Fibroblast of skin of scalp (primary cell): ENCODE data around the gene SLCO1B3. TPM values are rescaled to one million over a fixed set of nuclear protein-coding genes. Genes with fewer than 3 reads are reported as not detected.
"Not testable (repeated sequence)": the region's sequence is repeated elsewhere in the genome, so short reads cannot be mapped to it uniquely, and the experiment has no call there.

Experiments used
- DNase-seq: peaks from one replicate; pipeline ENCODE4 v3.0.0-alpha.2; 2013
- polyA plus RNA-seq, 2 experiments: library from polyadenylated mRNA; unstranded; fragments of 120-200 nt; gene quantifications; one replicate each; pipeline ENCODE4 v1.2.1, GENCODE V29; 2013; ENCODE audit not compliant: insufficient read length in 2 of 2

The SLCO1B3 gene
- not detected for polyA plus RNA-seq (2013, experiment 1 of 2; ENCODE audit: insufficient read length)
- polyA plus RNA-seq (2013, experiment 2 of 2; ENCODE audit: insufficient read length), result not detected

DNA sequence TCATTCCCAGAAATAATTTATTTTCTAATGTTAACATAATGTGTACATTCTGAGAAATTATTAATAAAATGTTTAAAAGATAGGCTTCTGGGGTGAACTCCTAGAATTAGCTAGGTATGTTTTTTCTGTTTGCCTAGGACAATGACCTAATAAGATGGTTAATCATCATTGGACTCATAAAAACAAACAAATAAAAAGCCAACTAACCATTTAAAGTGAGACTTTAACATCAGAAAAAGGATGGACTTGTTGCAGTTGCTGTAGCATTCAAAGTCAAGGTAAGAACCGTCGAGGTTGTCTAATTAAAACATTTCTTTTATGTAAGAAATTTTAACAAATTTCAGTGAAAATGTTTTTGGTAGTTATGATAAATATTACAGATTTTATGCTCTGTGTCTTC, at the start of gene SLCO1B3:
TSS of gene SLCO1B3 (plus strand) at position 219 of the 400 bp plus-strand sequence. CDS start 5,034 bp downstream, outside the sequence.
- DNase-seq, result no peak

DNA sequence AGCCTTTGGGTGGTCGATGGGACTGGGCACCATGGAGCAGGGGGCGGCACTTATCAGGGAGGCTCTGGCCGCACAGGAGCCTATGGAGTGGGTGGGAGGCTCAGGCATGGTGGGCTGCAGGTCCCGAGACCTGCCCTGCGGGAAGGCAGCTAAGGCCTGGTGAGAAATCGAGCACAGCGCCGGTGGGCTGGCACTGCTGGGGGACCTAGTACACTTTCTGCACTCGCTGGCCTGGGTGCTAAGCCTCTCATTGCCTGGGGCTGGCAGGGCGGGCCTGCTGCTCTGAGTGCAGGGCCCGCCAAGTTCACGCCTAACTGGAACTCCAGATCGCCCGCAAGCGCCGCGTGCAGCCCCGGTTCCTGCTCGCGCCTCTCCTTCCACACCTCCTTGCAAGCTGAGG, 33.1 kb upstream of the SLCO1B3 start:
- no peak for DNase-seq

DNA sequence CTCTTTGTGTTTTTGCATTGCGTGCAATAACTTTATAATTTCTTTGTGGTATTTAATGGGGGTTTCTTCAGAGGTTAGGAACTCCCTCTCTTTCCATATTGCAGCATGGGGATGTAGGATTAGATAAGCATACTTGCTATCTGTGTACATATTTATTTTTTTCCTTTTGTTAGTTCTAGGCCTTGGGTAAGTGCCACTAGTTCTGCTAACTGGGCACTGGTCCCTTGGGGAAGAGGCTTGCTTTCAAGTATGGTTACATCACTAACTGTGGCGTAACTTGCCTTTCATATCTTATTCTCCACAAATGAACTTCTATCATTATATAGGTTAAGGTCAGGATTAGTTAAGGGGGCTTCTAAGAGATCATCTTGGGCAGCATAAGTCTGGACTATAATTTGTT, 31.5 kb upstream of the SLCO1B3 start:
- no peak for DNase-seq

DNA sequence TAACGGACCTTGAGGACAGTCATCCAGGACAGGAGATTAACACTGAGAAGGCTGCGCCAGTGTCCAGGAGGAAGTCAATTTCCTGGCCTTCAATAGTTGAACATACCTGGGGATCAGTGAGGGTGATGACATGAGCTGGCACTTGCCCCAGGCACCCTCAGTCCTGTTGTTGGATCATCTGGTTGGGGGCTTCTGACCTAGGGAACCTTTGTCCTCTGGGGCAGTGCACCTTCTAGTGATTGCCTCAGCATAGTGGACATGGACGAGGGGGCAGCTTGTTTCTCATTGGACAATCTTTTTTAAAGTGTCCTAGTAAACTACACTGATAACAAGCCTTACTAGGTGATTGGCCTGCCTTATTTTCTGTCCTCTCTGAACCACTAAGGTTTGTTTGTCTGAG, 30.5 kb upstream of the SLCO1B3 start:
- DNase-seq, result not testable (repeated sequence)

DNA sequence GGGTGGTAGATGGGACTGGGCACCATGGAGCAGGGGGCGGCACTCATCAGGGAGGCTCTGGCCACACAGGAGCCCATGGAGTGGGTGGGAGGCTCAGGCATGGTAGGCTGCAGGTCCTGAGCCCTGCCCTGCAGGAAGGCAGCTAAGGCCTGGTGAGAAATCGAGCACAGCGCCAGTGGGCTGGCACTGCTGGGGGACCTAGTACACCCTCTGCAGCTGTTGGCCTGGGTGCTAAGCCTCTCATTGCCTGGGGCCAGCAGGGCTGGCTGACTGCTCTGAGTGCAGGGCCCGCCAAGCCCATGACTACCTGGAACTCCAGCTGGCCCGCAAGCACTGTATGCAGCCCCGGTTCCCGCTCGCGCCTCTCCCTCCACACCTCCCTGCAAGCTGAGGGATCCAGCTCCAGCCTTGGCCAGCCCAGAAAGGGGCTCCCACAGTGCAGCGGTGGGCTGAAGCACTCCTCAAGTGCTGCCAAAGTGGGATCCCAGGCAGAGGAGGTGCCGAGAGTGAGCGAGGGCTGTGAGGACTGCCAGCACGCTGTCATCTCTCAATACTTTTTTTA, 26.6 kb upstream of the SLCO1B3 start:
- DNase-seq, result not testable (repeated sequence)

GRCh38 chr12:20792971-20793370, 17.5 kb upstream of the SLCO1B3 start:
- DNase-seq, result no peak

GRCh38 chr12:20798554-20798953, 12.0 kb upstream of the SLCO1B3 start:
- peak; percentile 54 for DNase-seq

DNA sequence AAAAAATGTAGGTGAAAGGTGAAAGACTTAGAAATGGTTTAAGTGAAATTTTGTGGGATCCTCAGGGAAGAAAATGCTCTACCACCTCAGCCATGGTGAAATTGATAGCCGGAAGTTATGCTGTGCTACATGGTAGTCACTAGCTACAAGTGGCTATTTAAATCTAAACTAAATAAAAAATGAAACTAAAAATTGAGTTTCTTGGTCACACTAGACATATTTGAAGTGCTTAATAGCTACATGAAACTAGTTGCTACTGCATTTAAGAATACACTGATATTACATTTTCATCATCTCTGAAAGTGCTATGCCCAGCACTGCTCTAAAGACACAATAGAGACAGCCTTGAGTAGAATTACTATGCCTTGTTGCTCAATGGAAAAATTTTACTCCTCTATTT, 10.3 kb upstream of the SLCO1B3 start:
- DNase-seq, result no peak

DNA sequence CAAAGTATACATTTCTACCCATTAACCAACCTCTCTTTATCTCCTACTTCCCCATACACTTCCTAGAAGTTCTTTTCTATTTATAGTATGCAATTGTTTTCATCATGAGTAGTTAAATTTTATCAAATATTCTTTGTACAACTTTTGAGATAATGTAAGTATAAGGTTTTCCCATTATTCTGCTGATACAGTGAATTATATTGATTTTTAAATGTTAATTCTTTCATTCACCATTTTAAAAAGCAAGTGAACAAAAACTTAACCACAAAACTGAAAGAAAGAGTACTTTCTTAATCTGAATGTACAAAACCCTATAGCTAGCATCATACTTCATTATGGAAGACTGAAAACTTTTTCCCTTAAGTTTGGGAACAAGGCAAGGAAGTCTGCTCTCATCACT, 9.5 kb upstream of the SLCO1B3 start:
- no peak for DNase-seq

DNA sequence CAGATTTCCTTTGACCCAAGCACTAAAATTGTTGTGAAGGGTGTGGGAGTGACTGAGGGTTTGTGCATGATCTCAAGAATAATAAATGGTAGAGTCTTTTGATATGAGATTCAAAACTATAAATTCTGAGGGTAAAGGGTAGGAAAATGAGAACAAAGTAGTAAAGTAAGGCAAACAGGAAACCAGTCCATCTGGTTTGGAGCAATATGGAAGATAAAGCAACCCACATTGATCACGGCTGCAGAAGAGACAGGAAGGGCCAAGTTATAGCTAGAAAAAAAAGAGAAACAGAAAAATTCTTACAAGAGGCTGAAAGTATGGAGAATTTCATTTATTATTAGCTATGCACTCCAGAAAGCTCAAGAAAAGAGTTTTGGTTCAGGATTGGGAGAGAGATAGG, 4.6 kb upstream of the SLCO1B3 start:
- no peak for DNase-seq

DNA sequence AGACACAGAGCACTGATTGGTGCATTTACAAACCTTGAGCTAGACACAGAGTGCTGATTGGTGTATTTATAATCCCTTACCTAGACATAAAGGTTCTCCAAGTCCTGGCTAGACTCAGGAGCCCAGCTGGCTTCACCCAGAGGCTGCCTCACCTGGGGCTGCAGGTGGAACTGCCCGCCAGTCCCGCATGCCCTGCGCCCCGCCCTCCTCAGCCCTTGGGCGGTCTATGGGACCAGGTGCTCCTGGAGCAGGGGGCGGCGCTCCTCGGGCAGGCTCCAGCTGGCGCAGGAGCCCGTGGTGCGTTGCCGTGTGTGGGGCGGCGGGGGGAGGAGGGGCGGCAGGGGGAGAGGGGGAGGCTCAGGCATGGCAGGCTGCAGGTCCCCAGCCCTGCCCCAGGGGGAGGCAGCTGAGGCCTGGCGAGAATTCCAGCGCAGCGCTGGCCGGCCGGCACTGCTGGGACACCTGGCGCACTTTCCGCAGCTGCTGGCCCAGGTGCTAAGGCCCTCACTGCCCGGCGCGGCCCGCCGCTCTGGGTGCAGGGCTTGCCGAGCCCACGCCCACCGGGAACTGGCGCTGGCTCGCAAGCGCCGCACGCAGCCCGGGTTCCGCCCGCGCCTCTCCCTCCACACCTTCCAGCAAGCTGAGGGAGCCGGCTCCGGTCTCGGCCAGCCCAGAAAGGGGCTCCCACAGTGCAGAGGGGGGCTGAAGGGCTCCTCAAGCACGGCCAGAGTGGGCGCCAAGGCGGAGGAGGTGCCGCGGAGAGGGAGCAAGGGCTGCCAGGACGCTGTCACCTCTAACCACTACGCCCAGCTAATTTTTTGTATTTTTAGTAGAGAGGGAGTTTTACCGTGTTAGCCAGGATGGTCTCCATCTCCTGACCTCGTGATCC, 3.1 kb upstream of the SLCO1B3 start:
- DNase-seq, result no peak

DNA sequence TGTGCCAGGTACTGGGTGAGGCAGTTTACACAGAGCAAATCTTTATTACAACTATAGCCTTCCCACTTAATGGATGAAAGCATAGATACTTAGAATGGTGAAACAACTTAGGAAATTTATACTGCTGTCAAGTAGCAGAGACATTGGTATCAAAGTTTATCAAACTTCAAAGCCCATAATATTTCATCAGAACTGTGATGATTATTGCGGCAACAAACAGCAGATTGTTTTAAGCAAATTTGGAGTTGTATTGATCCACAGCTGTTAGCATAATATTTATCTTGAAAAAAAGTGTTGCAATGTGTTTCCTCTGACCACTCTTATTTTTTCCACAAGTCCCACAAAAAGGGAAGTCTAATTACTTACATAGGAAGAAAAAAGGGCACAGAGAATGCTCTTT, 2.0 kb upstream of the SLCO1B3 start:
- no peak for DNase-seq

- no peak for DNase-seq
Measured at GRCh38 chr12:20815574-20815973, 5.1 kb downstream of the SLCO1B3 start.

DNA sequence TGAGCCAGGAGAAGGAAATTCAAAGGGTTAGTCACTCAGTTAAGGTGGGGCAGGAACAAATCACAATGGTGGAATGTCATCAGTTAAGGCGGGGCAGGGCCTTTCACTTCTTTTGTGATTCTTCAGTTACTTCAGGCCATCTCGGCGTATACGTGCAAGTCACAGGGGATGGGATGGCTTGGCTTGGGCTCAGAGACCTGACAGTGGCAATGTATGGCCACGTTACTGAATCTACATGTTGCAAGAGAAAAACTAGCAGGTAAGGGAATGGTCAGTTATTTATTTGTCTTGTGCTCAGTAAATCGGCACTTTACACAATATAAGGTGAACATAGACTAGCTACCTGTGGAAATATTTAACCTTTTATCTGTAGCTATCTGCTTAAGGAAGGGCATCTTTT, 11.9 kb downstream of the SLCO1B3 start:
- DNase-seq, result no peak

DNA sequence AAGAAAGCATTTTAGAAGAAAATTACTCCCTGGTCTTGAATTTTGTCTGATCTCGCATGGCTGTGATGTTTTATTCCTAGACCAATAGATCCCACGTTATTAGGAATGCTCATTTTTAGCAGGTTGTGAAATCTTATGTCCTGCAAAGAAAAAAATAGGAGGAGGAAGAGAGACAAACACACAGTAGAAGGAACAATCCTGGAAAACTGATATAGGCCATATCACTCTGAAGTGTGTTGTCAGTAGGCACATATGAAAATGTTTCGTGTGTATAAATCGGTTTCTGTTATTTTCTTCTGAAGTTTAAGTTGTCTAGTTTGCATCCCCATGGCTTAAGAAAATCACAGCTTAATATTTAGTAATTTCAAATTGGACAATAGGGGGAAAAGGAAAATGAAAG, 12.4 kb downstream of the SLCO1B3 start:
- DNase-seq, result no peak

DNA sequence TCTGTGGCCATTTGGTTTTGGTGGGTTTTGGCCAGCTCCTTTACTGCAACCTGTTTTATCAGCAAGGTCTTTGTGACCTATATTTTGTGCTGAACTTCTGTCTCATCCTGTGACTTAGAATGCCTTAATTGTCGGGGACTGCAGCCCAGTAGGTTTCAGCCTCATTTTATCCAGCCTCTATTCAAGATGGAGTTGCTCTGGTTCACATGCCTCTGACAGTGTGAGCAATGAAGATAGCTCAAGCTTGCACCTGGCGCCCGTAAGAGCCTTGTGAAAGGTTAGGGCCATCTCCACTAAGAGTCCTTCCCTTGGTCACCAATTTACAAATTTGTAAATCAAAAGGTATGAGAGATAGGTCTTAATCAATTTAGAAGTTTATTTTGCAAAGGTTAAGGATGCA, 19.4 kb downstream of the SLCO1B3 start:
- no peak for DNase-seq

DNA sequence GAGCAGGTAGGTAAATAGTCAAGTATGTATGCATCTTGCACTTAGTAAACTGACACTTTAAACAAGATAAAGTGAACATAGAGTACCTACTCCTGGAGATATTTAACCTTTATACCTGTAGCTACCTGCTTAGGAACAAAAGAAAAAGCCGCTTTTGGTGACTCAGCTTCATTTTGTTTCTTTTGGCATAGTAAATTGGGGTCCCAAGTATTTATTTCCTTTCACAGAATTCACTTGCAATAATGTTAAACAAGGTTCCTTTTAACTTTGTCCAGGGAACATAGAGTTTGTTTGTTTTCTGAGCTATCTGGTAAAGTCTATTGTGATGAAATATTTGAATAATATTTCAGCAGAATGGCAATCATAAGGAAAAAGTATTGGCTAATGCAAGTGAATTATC, 20.0 kb downstream of the SLCO1B3 start:
- DNase-seq, result no peak

DNA sequence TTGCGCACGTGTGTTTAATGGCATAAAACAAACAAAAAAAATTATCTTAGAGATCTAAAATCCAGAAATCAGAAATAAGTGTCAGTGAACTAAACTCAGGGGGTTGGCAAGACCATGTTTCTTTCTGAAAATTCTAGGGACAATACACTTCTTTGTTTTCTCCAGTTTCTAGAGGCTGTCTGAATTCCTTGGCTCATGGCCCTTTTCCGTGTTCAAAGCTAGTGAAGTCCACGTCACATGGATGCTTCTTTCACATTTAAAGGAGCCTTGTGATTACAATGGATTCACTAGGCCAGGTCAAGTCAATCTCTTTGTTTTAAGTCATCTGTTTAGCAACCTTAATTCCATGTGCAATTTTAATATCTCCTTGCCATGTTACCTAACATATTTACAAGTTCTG, 22.4 kb downstream of the SLCO1B3 start:
- no peak for DNase-seq

DNA sequence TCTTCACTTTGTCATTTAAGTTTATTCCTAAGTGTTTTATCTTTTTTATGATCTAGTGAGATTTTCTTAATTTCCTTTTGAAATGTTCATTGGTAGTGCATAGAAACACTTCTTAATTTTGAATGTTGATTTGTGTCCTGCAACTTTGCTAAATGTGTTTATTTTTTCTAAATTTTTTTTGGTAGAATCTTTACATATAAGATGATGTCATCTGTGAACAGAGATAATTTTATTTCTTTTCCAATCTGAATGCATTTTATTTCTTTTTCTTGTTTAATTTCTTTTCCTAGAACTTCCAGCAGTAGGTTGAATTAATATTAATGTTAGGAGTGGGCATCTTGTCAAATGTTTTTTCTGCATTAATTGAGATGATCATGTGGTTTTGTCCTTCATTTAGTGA, 42.1 kb downstream of the SLCO1B3 start:
- DNase-seq, result no peak

DNA sequence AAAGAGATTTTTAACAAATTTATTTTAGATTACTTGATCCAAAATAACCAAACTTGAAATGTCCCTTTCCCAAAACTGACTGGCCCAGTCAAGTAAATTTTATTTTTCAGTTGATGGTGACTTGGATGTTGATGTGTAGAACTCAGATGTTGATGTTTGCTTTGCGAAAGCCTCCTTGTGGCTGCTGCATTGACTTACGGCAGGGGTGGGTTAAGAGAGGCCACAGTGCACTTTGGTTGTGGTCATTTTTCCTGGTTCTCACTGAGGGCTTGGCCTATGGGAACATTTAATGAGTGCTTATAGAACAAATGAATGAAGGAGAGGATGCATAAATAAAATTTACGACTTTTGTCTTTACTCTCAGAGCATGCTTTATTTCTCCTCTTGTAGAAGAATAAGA, 52.6 kb downstream of the SLCO1B3 start:
- DNase-seq, result no peak

- DNase-seq, result no peak
Measured at GRCh38 chr12:20865873-20866272, 55.4 kb downstream of the SLCO1B3 start.

DNA sequence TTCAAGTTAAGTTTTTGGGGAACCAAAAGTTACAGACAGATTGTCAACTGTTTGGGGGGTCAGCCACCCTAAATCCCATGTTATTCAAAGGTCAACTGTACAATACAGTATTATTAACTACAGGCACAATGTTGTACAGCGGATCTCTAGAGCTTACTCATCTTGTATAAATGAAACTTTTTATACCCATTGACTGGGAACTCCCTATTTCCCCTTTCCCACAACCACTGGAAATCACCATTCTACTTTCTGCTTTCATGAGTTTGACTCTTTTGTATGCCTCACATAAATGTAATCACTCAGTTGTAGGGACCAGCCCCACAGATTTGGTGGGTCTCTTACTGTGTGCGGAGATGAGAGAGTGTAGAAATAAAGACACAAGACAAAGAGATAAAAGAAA, 57.8 kb downstream of the SLCO1B3 start:
- DNase-seq, result no peak

GRCh38 chr12:20883288-20883687, 72.8 kb downstream of the SLCO1B3 start:
- no peak for DNase-seq

- no peak for DNase-seq
Measured at GRCh38 chr12:20885116-20885515, 74.6 kb downstream of the SLCO1B3 start.
